Hindlimb muscle (tissue), 1 donor: ENCODE results near the gene TAF1L. TPM values are rescaled to one million over a fixed set of nuclear protein-coding genes. Genes with fewer than 3 reads are reported as not detected.
"Not testable (repeated sequence)": the region's sequence is repeated elsewhere in the genome, so short reads cannot be mapped to it uniquely, and the experiment has no call there.

Experiments used
- DNase-seq: peaks from one replicate; pipeline ENCODE4 v3.0.0-alpha.2; 2013
- polyA plus RNA-seq: library from polyadenylated mRNA; unstranded; fragments of 120-200 nt; gene quantifications from one replicate; pipeline ENCODE4 v1.2.1, GENCODE V29; 2013; ENCODE audit not compliant: insufficient read length

The TAF1L gene
- 0.05 TPM for polyA plus RNA-seq

- DNase-seq: no peak
Measured at GRCh38 chr9:32635362-32635761, at the start of gene TAF1L. TSS of gene TAF1L (minus strand) at chr9:32635669. CDS start at chr9:32635579, 90 bp downstream.

GRCh38 chr9:32681751-32682150 is 46.3 kb upstream of the TAF1L start:
- no peak for DNase-seq

GRCh38 chr9:32677931-32678330 is 42.5 kb upstream of the TAF1L start:
- DNase-seq: peak; percentile 3

GRCh38 chr9:32672469-32672868 is 37.0 kb upstream of the TAF1L start:
- DNase-seq: no peak

GRCh38 chr9:32671333-32671732 is 35.9 kb upstream of the TAF1L start:
- DNase-seq: no peak

- no peak for DNase-seq
Measured at GRCh38 chr9:32665101-32665500, 29.6 kb upstream of the TAF1L start.

- DNase-seq: no peak
Measured at GRCh38 chr9:32663741-32664140, 28.3 kb upstream of the TAF1L start.

GRCh38 chr9:32647671-32648070 is 12.2 kb upstream of the TAF1L start:
- DNase-seq: peak; percentile 24

GRCh38 chr9:32644698-32645097 is 9.2 kb upstream of the TAF1L start:
- DNase-seq: no peak

- DNase-seq: not testable (repeated sequence)
Measured at GRCh38 chr9:32633151-32633550, 2.3 kb downstream of the TAF1L start.

GRCh38 chr9:32631991-32632390 is 3.5 kb downstream of the TAF1L start:
- no peak for DNase-seq

- no peak for DNase-seq
Measured at GRCh38 chr9:32627394-32627954, 8.0 kb downstream of the TAF1L start.

GRCh38 chr9:32625320-32625719 is 10.1 kb downstream of the TAF1L start:
- DNase-seq: no peak

GRCh38 chr9:32622948-32623347 is 12.5 kb downstream of the TAF1L start:
- no peak for DNase-seq

GRCh38 chr9:32618261-32618660 is 17.2 kb downstream of the TAF1L start:
- no peak for DNase-seq

- DNase-seq: no peak
Measured at GRCh38 chr9:32606811-32607210, 28.7 kb downstream of the TAF1L start.

- DNase-seq: no peak
Measured at GRCh38 chr9:32603914-32604852, 31.3 kb downstream of the TAF1L start.

- DNase-seq: not testable (repeated sequence)
Measured at GRCh38 chr9:32599021-32599420, 36.4 kb downstream of the TAF1L start.

GRCh38 chr9:32596936-32597335 is 38.5 kb downstream of the TAF1L start:
- DNase-seq: no peak

GRCh38 chr9:32596096-32596865 is 39.2 kb downstream of the TAF1L start:
- no peak for DNase-seq

GRCh38 chr9:32590898-32591297 is 44.6 kb downstream of the TAF1L start:
- DNase-seq: no peak

GRCh38 chr9:32590476-32590875 is 45.0 kb downstream of the TAF1L start:
- DNase-seq: no peak

GRCh38 chr9:32589083-32589723 is 46.3 kb downstream of the TAF1L start:
- peak; percentile 39 for DNase-seq
